ENCODE results near the gene WDR26. TPM values are rescaled to one million over a fixed set of nuclear protein-coding genes. Genes with fewer than 3 reads are reported as not detected.
A peak's percentile ranks its signal among the peaks of the same experiment; 100 is the strongest.

WDR26 gene
- total and polyA plus RNA-seq, 9 of the 15 experiments (the other 6 are each of a cell fraction or from before 2014, with no cell fraction given) = 11.5 to 66.0 (median 39.8) TPM

DNA sequence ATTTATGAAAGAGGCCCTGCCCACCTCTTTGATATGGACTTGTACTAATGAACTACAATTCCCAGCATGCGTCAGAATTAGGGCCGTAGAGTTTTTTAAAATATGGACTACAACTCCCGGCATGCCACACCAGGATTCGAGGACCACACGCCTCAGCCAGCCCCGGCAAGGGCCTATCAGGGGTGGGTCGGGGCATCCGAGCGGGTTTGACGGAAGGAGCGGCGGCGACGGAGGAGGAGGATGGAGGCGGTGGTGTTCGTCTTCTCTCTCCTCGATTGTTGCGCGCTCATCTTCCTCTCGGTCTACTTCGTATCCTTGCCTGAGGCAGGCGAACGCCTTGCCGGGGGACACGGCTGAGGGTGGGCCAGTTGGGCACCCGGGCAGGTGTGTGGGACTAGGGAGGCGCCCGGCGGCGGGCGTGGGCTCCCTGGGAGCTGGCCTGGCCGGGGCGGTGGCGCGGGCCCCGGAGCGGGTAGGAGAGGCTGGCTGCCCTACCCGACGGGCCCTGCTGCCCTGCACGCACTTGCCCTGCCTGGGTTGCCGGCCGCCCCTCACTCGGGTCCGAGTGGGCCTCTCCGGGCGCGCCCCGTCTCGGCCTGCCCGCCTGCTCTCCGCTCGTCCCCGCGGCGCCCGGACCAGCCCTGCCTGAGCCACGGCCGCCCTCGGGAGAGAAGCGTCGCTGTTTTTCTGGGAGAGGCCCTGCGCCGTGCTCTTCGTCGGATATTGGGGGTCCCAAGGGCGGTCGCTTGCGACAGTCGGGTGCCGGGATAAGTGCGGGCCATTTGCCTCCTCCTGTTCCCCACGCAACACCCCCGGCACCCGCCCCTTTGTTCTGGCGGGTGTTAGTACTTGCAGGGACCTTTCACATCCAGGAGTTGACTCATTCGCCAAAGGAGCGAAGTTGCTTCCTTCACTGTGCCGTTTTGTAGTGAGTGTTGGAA is 77.6 kb downstream of the WDR26 start, which contains the start of gene CNIH4 (continued):
- peak; percentile 77; the same call in 1 of the 2 replicates for TF ChIP-seq NCOA6 (IDR thresholded peaks at IDR 0.05)
- TF ChIP-seq, protein P1, sequence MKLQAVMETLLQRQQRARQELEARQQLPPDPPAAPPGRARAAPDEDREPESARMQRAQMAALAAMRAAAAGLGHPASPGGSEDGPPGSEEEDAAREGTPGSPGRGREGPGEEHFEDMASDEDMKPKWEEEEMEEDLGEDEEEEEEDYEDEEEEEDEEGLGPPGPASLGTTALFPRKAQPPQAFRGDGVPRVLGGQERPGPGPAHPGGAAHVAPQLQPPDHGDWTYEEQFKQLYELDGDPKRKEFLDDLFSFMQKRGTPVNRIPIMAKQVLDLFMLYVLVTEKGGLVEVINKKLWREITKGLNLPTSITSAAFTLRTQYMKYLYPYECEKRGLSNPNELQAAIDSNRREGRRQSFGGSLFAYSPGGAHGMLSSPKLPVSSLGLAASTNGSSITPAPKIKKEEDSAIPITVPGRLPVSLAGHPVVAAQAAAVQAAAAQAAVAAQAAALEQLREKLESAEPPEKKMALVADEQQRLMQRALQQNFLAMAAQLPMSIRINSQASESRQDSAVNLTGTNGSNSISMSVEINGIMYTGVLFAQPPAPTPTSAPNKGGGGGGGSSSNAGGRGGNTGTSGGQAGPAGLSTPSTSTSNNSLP (IDR thresholded peaks at IDR 0.05; ENCODE audit: borderline replicate concordance, low read depth, low read length) = peak; percentile 73; the same call in 1 of the 2 replicates
- no peak for TF ChIP-seq PHB (CRISPR knock-in tag; IDR thresholded peaks at IDR 0.05)
- TF ChIP-seq, protein P2, sequence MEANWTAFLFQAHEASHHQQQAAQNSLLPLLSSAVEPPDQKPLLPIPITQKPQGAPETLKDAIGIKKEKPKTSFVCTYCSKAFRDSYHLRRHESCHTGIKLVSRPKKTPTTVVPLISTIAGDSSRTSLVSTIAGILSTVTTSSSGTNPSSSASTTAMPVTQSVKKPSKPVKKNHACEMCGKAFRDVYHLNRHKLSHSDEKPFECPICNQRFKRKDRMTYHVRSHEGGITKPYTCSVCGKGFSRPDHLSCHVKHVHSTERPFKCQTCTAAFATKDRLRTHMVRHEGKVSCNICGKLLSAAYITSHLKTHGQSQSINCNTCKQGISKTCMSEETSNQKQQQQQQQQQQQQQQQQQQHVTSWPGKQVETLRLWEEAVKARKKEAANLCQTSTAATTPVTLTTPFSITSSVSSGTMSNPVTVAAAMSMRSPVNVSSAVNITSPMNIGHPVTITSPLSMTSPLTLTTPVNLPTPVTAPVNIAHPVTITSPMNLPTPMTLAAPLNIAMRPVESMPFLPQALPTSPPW (CRISPR knock-in tag; IDR thresholded peaks at IDR 0.05) = peak; percentile 64
- no peak for TF ChIP-seq NR4A1 (CRISPR knock-in tag; IDR thresholded peaks at IDR 0.05)
- no peak for TF ChIP-seq NR4A1 (tag; IDR thresholded peaks at IDR 0.05)
- peak; percentile 80 for TF ChIP-seq MYC (IDR thresholded peaks at IDR 0.05; ENCODE audit: low read depth, low read length)
- TF ChIP-seq MYC (CRISPR knock-in tag; IDR thresholded peaks at IDR 0.05; ENCODE audit: borderline replicate concordance, low read depth) = no peak
- TF ChIP-seq BHLHE40 (IDR thresholded peaks at IDR 0.05; ENCODE audit: low read length) = 0 out of 2 replicates have a peak, but pooled peaks have one; percentile 38
- TF ChIP-seq TEAD4 (IDR thresholded peaks at IDR 0.05; ENCODE audit: low read length) = peak; percentile 43; the same call in 1 of the 2 replicates
- TF ChIP-seq TEAD4 (CRISPR knock-in tag; IDR thresholded peaks at IDR 0.05; ENCODE audit: borderline replicate concordance) = no peak; the same call in 1 of the 2 replicates
- TF ChIP-seq STAG1 (CRISPR knock-in tag; IDR thresholded peaks at IDR 0.05; ENCODE audit: borderline replicate concordance) = peak; percentile 54; the same call in 1 of the 2 replicates
- no peak for TF ChIP-seq ZBTB17 (CRISPR knock-in tag; IDR thresholded peaks at IDR 0.05)
- TF ChIP-seq NR3C1 (CRISPR knock-in tag; IDR thresholded peaks at IDR 0.05) = 0 out of 2 replicates have a peak, but pooled peaks have one; percentile 73
- no peak for TF ChIP-seq HMG20B (CRISPR knock-in tag; IDR thresholded peaks at IDR 0.05)
- peak; percentile 71 to 80; a peak in 3 of 4 replicates for TF ChIP-seq UBTF (IDR thresholded peaks at IDR 0.05; ENCODE audit: borderline replicate concordance in 1 of 2, low read depth in 2 of 2, low read length in 2 of 2)
- no peak for TF ChIP-seq RBM15 (IDR thresholded peaks at IDR 0.05; ENCODE audit: insufficient read depth, low read length)
- no peak for TF ChIP-seq ZNF778 (CRISPR knock-in tag; IDR thresholded peaks at IDR 0.05)
- peak; percentile 66 for TF ChIP-seq MBD2 (IDR thresholded peaks at IDR 0.05; ENCODE audit: borderline replicate concordance, low read depth)
- TF ChIP-seq, protein P3, sequence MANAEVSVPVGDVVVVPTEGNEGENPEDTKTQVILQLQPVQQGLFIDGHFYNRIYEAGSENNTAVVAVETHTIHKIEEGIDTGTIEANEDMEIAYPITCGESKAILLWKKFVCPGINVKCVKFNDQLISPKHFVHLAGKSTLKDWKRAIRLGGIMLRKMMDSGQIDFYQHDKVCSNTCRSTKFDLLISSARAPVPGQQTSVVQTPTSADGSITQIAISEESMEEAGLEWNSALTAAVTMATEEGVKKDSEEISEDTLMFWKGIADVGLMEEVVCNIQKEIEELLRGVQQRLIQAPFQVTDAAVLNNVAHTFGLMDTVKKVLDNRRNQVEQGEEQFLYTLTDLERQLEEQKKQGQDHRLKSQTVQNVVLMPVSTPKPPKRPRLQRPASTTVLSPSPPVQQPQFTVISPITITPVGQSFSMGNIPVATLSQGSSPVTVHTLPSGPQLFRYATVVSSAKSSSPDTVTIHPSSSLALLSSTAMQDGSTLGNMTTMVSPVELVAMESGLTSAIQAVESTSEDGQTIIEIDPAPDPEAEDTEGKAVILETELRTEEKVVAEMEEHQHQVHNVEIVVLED (CRISPR knock-in tag; IDR thresholded peaks at IDR 0.05) = peak; percentile 71

Measured in K562 (cell line).